Uterus (tissue), 4 donors: ENCODE measurements around the gene SP2. TPM values are rescaled to one million over a fixed set of nuclear protein-coding genes. Genes with fewer than 3 reads are reported as not detected.

Experiments used
- total RNA-seq, 4 donors: library from RNA; depleted of rRNA in 3 of 4; stranded (reverse); fragments of >200 nt in 3 of 4; gene quantifications; one replicate each; pipeline versions ENCODE4 v1.1.0 to v1.2.4, GENCODE V29; 2014 to 2023
- donor health status: DM: yes; HTN: yes; CAD: no.

Gene SP2
- total RNA-seq, 4 donors from 2014 or later = 0.88 to 18.7 (median 1.3) TPM

Other genes starting within 250 kb of the SP2 start
- gene KPNB1, start 246.3 kb upstream of the SP2 start, total RNA-seq = 100 to 1,000 TPM in 3 of 4 donors, 10 to 100 TPM in 1; 55.6 to 313 (median 209) TPM
- 10 to 100 TPM in 2 of 4 donors, 1 to 10 TPM in 2; 2.6 to 24.8 (median 10.7) TPM for gene TBKBP1, start 202.1 kb upstream of the SP2 start, total RNA-seq
- gene TBX21, start 163.0 kb upstream of the SP2 start, total RNA-seq = under 1 TPM in 2 of 4 donors, not detected in 2; 0.49 to 0.51 TPM
- 10 to 100 TPM in 2 of 4 donors, 1 to 10 TPM in 2; 1.0 to 23.4 (median 10.7) TPM for gene OSBPL7, start 74.4 kb upstream of the SP2 start, total RNA-seq
- gene MRPL10, start 64.7 kb upstream of the SP2 start, total RNA-seq = 10 to 100 TPM; 14.7 to 44.1 (median 27.7) TPM
- 1 to 10 TPM in 2 of 4 donors, under 1 TPM in 2; 0.14 to 1.5 (median 0.76) TPM for gene LRRC46, start 64.6 kb upstream of the SP2 start, total RNA-seq
- gene SCRN2, start 55.0 kb upstream of the SP2 start, total RNA-seq = 10 to 100 TPM; 12.4 to 80.7 (median 39.8) TPM
- gene SP6, start 45.1 kb upstream of the SP2 start, total RNA-seq = 1 to 10 TPM in 2 of 4 donors, not detected in 2; 1.4 to 1.5 TPM
- 10 to 100 TPM; 16.7 to 29.4 (median 17.4) TPM for gene PNPO, start 45.3 kb downstream of the SP2 start, total RNA-seq
- gene PRR15L, start 61.6 kb downstream of the SP2 start, total RNA-seq = 1 to 10 TPM in 1 of 4 donors, under 1 TPM in 1, not detected in 2; 0.29 to 2.0 TPM
- 100 to 1,000 TPM; 118 to 180 (median 146) TPM for gene CDK5RAP3, start 74.9 kb downstream of the SP2 start, total RNA-seq
- 10 to 100 TPM; 12.9 to 82.7 (median 35.3) TPM for gene COPZ2, start 141.6 kb downstream of the SP2 start, total RNA-seq
- gene NFE2L1, start 152.1 kb downstream of the SP2 start, total RNA-seq = 100 to 1,000 TPM in 2 of 4 donors, 10 to 100 TPM in 2; 85.6 to 323 (median 176) TPM
- 100 to 1,000 TPM in 2 of 4 donors, 10 to 100 TPM in 2; 47.1 to 132 (median 81.3) TPM for gene CBX1, start 205.2 kb downstream of the SP2 start, total RNA-seq
- 10 to 100 TPM in 3 of 4 donors, under 1 TPM in 1; 0.77 to 20.6 (median 14.8) TPM for gene SNX11, start 211.5 kb downstream of the SP2 start, total RNA-seq